B cell (primary cell): ENCODE measurements around the gene TAMALIN. TPM values are rescaled to one million over a fixed set of nuclear protein-coding genes. Genes with fewer than 3 reads are reported as not detected.

Source experiments
- ATAC-seq: fragments of 200-7000 bp; cut with Tn5 transposase; one replicate; pipeline ENCODE4 v1.10.0; 2021; ENCODE audit warnings: low read depth, mild to moderate bottlenecking, moderate number of reproducible peaks, moderate library complexity
- CTCF ChIA-PET: fragments of 350-600 bp; sonication (Branson Sonifier 250); formaldehyde crosslinking; loops from one replicate; lab custom pipeline; 2021; ENCODE audit warnings: antibody characterized with exemption, inconsistent platforms; lab: Charles Lee
- POLR2A ChIA-PET: fragments of 350-600 bp; sonication (Branson Sonifier 250); formaldehyde crosslinking; loops from one replicate; lab custom pipeline; 2021; ENCODE audit warnings: antibody characterized with exemption; lab: Charles Lee
- DNase-seq: peaks from one replicate; pipeline ENCODE4 v3.0.0; 2013
- H2AFZ ChIP-seq: 2 replicates; pipeline ENCODE4 v1.6.1; 2012; ENCODE audit warnings: mild to moderate bottlenecking, low read depth, low read length; ENCODE audit not compliant: insufficient read depth, poor library complexity, severe bottlenecking
- H3K27ac ChIP-seq, 2 donors: 1 replicate in 1 of 2; 2 replicates in 1 of 2; pipeline ENCODE4 v1.5.1; 2012 to 2013; ENCODE audit warnings: low read length in 2 of 2, mild to moderate bottlenecking in 2 of 2, moderate library complexity in 1 of 2
- H3K27me3 ChIP-seq, 4 experiments: fragments of 200-600 bp in 1 of 4; sonication (generic) in 1 of 4; replicated peaks in 1 of 4; 1 replicate in 2 of 4; 2 replicates in 2 of 4; pipeline versions ENCODE4 v1.6.1 to v1.7.0; 2013 to 2016; ENCODE audit warnings: low read length in 3 of 4, mild to moderate bottlenecking in 2 of 4, mixed read lengths in 1 of 4, moderate library complexity in 1 of 4; ENCODE audit not compliant: insufficient read depth in 4 of 4, control insufficient read depth in 3 of 4; ENCODE audit errors: control extremely low read depth in 1 of 4
- H3K36me3 ChIP-seq, 2 experiments: replicated peaks in 1 of 2; 1 replicate in 1 of 2; 2 replicates in 1 of 2; pipeline versions ENCODE4 v1.6.1 to v1.7.1; 2013; ENCODE audit warnings: low read length in 1 of 2; ENCODE audit not compliant: insufficient read depth in 2 of 2, control insufficient read depth in 1 of 2; ENCODE audit errors: control extremely low read depth in 1 of 2, extremely low read depth in 1 of 2
- H3K4me1 ChIP-seq, 2 donors: fragments of 200-600 bp in 1 of 2; sonication (generic) in 1 of 2; 1 replicate in 1 of 2; 2 replicates in 1 of 2; pipeline versions ENCODE4 v1.5.1 to v1.6.1; 2013 to 2017; ENCODE audit warnings: low read length in 2 of 2; ENCODE audit not compliant: control insufficient read depth in 2 of 2, insufficient read depth in 2 of 2
- H3K4me2 ChIP-seq: replicated peaks from 2 replicates; pipeline ENCODE3; 2012; ENCODE audit warnings: mild to moderate bottlenecking, low read depth, low read length; ENCODE audit not compliant: poor library complexity, severe bottlenecking
- H3K4me3 ChIP-seq, 5 experiments: fragments of 200-600 bp in 1 of 5; sonication (generic) in 1 of 5; 1 replicate in 3 of 5; 2 replicates in 2 of 5; pipeline versions ENCODE4 v1.5.1 to v1.7.0; 2011 to 2016; ENCODE audit warnings: low read length in 4 of 5, mild to moderate bottlenecking in 4 of 5, low read depth in 2 of 5, control low read depth in 1 of 5, moderate library complexity in 1 of 5; ENCODE audit not compliant: insufficient read depth in 1 of 5; ENCODE audit errors: control extremely low read depth in 1 of 5, extremely low read depth in 1 of 5
- H3K79me2 ChIP-seq: fragments of 200-600 bp; sonication (generic); one replicate; pipeline ENCODE4 v1.6.0; 2016; ENCODE audit warnings: low read length; ENCODE audit not compliant: control insufficient read depth, insufficient read depth
- H3K9ac ChIP-seq: fragments of 200-600 bp; sonication (generic); 2 replicates; pipeline ENCODE4 v1.6.1; 2017; ENCODE audit warnings: mild to moderate bottlenecking, low read length, moderate library complexity
- H3K9me3 ChIP-seq, 3 donors: one replicate each; pipeline versions ENCODE4 v1.6.1 to v1.7.1; 2013; ENCODE audit warnings: low read length in 2 of 3; ENCODE audit not compliant: control insufficient read depth in 2 of 3, insufficient read depth in 1 of 3; ENCODE audit errors: control extremely low read depth in 1 of 3
- H4K20me1 ChIP-seq: 2 replicates; pipeline ENCODE4 v1.6.0; 2012; ENCODE audit warnings: mild to moderate bottlenecking, low read length; ENCODE audit not compliant: insufficient read depth, control insufficient read depth, poor library complexity, severe bottlenecking
- H3K27ac Mint-ChIP-seq: one replicate; pipeline ENCODE4 v1.8.0; 2021; ENCODE audit warnings: mixed read lengths
- H3K27me3 Mint-ChIP-seq: one replicate; pipeline ENCODE4 v1.8.0; 2021; ENCODE audit warnings: mixed read lengths
- H3K4me1 Mint-ChIP-seq: one replicate; pipeline ENCODE4 v1.8.0; 2021; ENCODE audit warnings: mixed read lengths
- H3K4me3 Mint-ChIP-seq: one replicate; pipeline ENCODE4 v1.8.0; 2021; ENCODE audit warnings: mixed read lengths
- H3K9me3 Mint-ChIP-seq: one replicate; pipeline ENCODE4 v1.8.0; 2022; ENCODE audit warnings: mixed read lengths; ENCODE audit not compliant: insufficient read depth
- CTCF ChIP-seq: fragments of 200-600 bp; IDR thresholded peaks from one replicate; pipeline ENCODE4 v1.8.0; 2022; ENCODE audit warnings: antibody characterized with exemption, mild to moderate bottlenecking
- EZH2 ChIP-seq: IDR thresholded peaks from 2 replicates; pipeline ENCODE4 v1.6.1; 2012; ENCODE audit warnings: borderline replicate concordance, low read depth, mild to moderate bottlenecking, moderate library complexity, low read length; ENCODE audit not compliant: insufficient read depth, poor library complexity, severe bottlenecking
- WGBS: methylation state at CpG from one replicate; pipeline ENCODE4 v1.1.5; 2013; ENCODE audit warnings: missing lambda C conversion rate; ENCODE audit not compliant: insufficient coverage; 5-methylcytosine and 5-hydroxymethylcytosine counted together
- intact Hi-C: fragments of 100-400 bp; cut with micrococcal nuclease; formaldehyde crosslinking; loops from one replicate; pipeline ENCODE4 v1.10.0; 2022
- polyA plus RNA-seq: library from polyadenylated mRNA; depleted of rRNA; stranded (reverse); fragments of >200 nt; gene quantifications from 2 replicates; pipeline ENCODE4 v1.2.3, GENCODE V29; 2012
- total RNA-seq, 2 donors: library from RNA; stranded (reverse); fragments of 120-200 nt in 1 of 2; gene quantifications; 1 replicate in 1 of 2; 2 replicates in 1 of 2; pipeline versions ENCODE4 v1.2.3 to v1.2.4, GENCODE V29; 2013 to 2022

The TAMALIN gene
- total and polyA plus RNA-seq, 2 donors (not counting 1 experiment from before 2014, with no cell fraction given) = 139 to 151 TPM

GRCh38 chr12:52062167-52063081, 55.7 kb downstream of the TAMALIN start:
- ChIA-PET POLR2A (interaction anchor here (0.7 kb wide), 1 partner anchor 11 kb away, joined by 9 read pairs; the partner anchor contains the start of gene NR4A1), CTCF (interaction anchor here (34.6 kb wide), 1 partner anchor 29 kb away, joined by 1315 read pairs; no protein-coding TSS in a partner anchor)
- no peak overlapping the region for H3K27ac ChIP-seq
- no peak overlapping the region for H3K4me2 ChIP-seq
- no peaks in the 10 kb centered on the region for H4K20me1 ChIP-seq
- peaks cover 0 to 13% of the 10 kb centered on the region in 2 experiments for H3K36me3 ChIP-seq
- no peaks in the 10 kb centered on the region for H3K79me2 ChIP-seq
- Mint-ChIP-seq H3K9me3 (no peaks in the 10 kb centered on the region), H3K4me3 (no peak overlapping the region), H3K27ac (no peak overlapping the region), H3K4me1 (no peaks in the 10 kb centered on the region), H3K27me3 (peaks cover 7% of the 10 kb centered on the region)
- peaks cover 0 to 5% (median 0%) of the 10 kb centered on the region in 4 experiments for H3K27me3 ChIP-seq
- H3K4me3 ChIP-seq = no peak overlapping the region
- intact Hi-C loops = no loop called here
- TF ChIP-seq EZH2 = no peak
- TF ChIP-seq CTCF = no peak
- H3K4me1 ChIP-seq = no peaks in the 10 kb centered on the region
- DNase-seq = no peak
- 94% methylated on average over 5 of the region's 6 CpGs for WGBS
- H3K9me3 ChIP-seq = no peaks in the 10 kb centered on the region
- no peak overlapping the region for H3K9ac ChIP-seq
- no peak for ATAC-seq
- no peak overlapping the region for H2AFZ ChIP-seq
